GM12878 (cell line): ENCODE measurements around the gene ZNF425. TPM values are rescaled to one million over a fixed set of nuclear protein-coding genes. Genes with fewer than 3 reads are reported as not detected.

Source experiments
- ATAC-seq: fragments of 200-7000 bp; cut with Tn5 transposase; 3 replicates; pipeline ENCODE4 v1.9.1; 2020; ENCODE audit warnings: mild to moderate bottlenecking, moderate library complexity
- BruUV-seq: library from RNA; stranded (reverse); fragments of 400-500 nt; replicated peaks from 2 replicates; lab custom pipeline; 2021; lab: Mats Ljungman, UMichigan
- CTCF ChIA-PET: fragments of 300-600 bp; sonication (Branson Sonifier 250); formaldehyde crosslinking; extraction: SDS; loops from one replicate; lab custom pipeline; 2021; ENCODE audit warnings: inconsistent platforms; lab: Yijun Ruan, JAX
- POLR2A ChIA-PET: fragments of 350-600 bp; formaldehyde crosslinking; extraction: SDS; loops from one replicate; lab custom pipeline; 2021; ENCODE audit warnings: inconsistent platforms; lab: Charles Lee
- RAD21 ChIA-PET: fragments of 300-600 bp; sonication (Branson Sonifier 250); formaldehyde crosslinking; loops from one replicate; lab custom pipeline; 2023; ENCODE audit warnings: antibody characterized with exemption; ENCODE audit not compliant: unreplicated experiment; lab: Charles Lee
- SMC1A ChIA-PET: fragments of 300-600 bp; sonication (Branson Sonifier 250); formaldehyde crosslinking; loops from one replicate; lab custom pipeline; 2023; ENCODE audit not compliant: unreplicated experiment, uncharacterized antibody; lab: Charles Lee
- DNase-seq: peaks from one replicate; pipeline ENCODE4 v3.0.0-alpha.2; 2011; ENCODE audit warnings: low read depth, low spot score
- FAIRE-seq: peaks from 3 replicates; lab custom pipeline; 2011; peaks lifted over from hg19 to GRCh38; lab: Jason Lieb, UNC
- H2AFZ ChIP-seq: 2 replicates; pipeline ENCODE4 v1.6.0; 2011; ENCODE audit warnings: low read depth, low read length, control low read depth; ENCODE audit not compliant: control insufficient read depth
- H3K27ac ChIP-seq: 2 replicates; pipeline ENCODE4 v1.5.1; 2011; ENCODE audit warnings: control low read depth; ENCODE audit not compliant: control insufficient read depth, insufficient read depth
- H3K27me3 ChIP-seq, 2 experiments: replicated peaks in 1 of 2; 2 replicates each; pipeline versions ENCODE4 v1.6.0 to v1.6.1; 2011; ENCODE audit warnings: low read length in 1 of 2; ENCODE audit not compliant: control insufficient read depth in 2 of 2, insufficient read depth in 2 of 2
- H3K36me3 ChIP-seq, 2 experiments: 2 replicates each; pipeline ENCODE4 v1.5.1; 2011; ENCODE audit warnings: low read length in 1 of 2; ENCODE audit not compliant: control insufficient read depth in 2 of 2, insufficient read depth in 2 of 2
- H3K4me1 ChIP-seq: 2 replicates; pipeline ENCODE4 v1.6.1; 2011; ENCODE audit warnings: mild to moderate bottlenecking, low read length, moderate library complexity, mixed read lengths; ENCODE audit not compliant: control insufficient read depth, insufficient read depth
- H3K4me2 ChIP-seq: 2 replicates; pipeline ENCODE4 v1.6.0; 2011; ENCODE audit warnings: control low read depth; ENCODE audit not compliant: control insufficient read depth, insufficient read depth
- H3K4me3 ChIP-seq: fragments of 200-600 bp; sonication (generic); 2 replicates; pipeline ENCODE4 v1.5.1; 2016
- H3K79me2 ChIP-seq: 2 replicates; pipeline ENCODE4 v1.6.0; 2011; ENCODE audit warnings: low read length; ENCODE audit not compliant: control insufficient read depth, insufficient read depth
- H3K9ac ChIP-seq: 2 replicates; pipeline ENCODE4 v1.8.0; 2011; ENCODE audit warnings: low read length, control low read depth, mixed read lengths; ENCODE audit not compliant: control insufficient read depth, insufficient read depth
- H3K9me3 ChIP-seq: replicated peaks from 3 replicates; pipeline ENCODE4 v1.5.1; 2011; ENCODE audit warnings: mild to moderate bottlenecking, low read length; ENCODE audit not compliant: control insufficient read depth, insufficient read depth
- H4K20me1 ChIP-seq: 2 replicates; pipeline ENCODE4 v1.6.0; 2011; ENCODE audit not compliant: control insufficient read depth, insufficient read depth
- FOS ChIP-seq: IDR thresholded peaks from 3 replicates; pipeline ENCODE4 v1.6.1; 2011; ENCODE audit warnings: borderline replicate concordance; ENCODE audit not compliant: insufficient read length; ENCODE audit errors: extremely low read depth
- GABPA ChIP-seq: IDR thresholded peaks from 2 replicates; pipeline ENCODE4 v1.6.1; 2014; ENCODE audit warnings: antibody characterized with exemption, low read depth, mild to moderate bottlenecking, inconsistent platforms
- HDAC6 ChIP-seq: fragments of 200-600 bp; sonication (generic); IDR thresholded peaks from one replicate; pipeline ENCODE4 v1.8.0; 2017; ENCODE audit warnings: antibody characterized with exemption; ENCODE audit not compliant: unreplicated experiment
- IRF3 ChIP-seq: fragments of 450-650 bp; IDR thresholded peaks from 2 replicates; pipeline ENCODE4 v1.6.1; 2014; ENCODE audit warnings: mild to moderate bottlenecking
- MXI1 ChIP-seq: fragments of 150-350 bp; IDR thresholded peaks from 2 replicates; pipeline ENCODE4 v1.6.1; 2011; ENCODE audit warnings: low read depth, mild to moderate bottlenecking, inconsistent platforms, low read length, improper control_type of control experiment
- NFXL1 ChIP-seq: fragments of 450-650 bp; IDR thresholded peaks from 2 replicates; pipeline ENCODE4 v1.6.1; 2017; ENCODE audit warnings: antibody characterized with exemption, mild to moderate bottlenecking, borderline replicate concordance
- STAT1 ChIP-seq: fragments of 450-650 bp; conservative IDR thresholded peaks from 2 replicates; pipeline ENCODE4 v1.6.1; 2014; ENCODE audit warnings: antibody characterized with exemption, mild to moderate bottlenecking
- SUZ12 ChIP-seq: fragments of 200-600 bp; sonication (generic); IDR thresholded peaks from one replicate; pipeline ENCODE4 v1.6.1; 2018; ENCODE audit warnings: antibody characterized with exemption, mild to moderate bottlenecking; ENCODE audit not compliant: unreplicated experiment
- TCF12 ChIP-seq: IDR thresholded peaks from 2 replicates; pipeline ENCODE4 v1.6.1; 2011; ENCODE audit warnings: low read depth, mild to moderate bottlenecking, low read length
- ZNF207 ChIP-seq: fragments of 450-650 bp; IDR thresholded peaks from 2 replicates; pipeline ENCODE4 v1.6.1; 2014; ENCODE audit warnings: antibody characterized with exemption, mild to moderate bottlenecking, borderline replicate concordance
- ZNF217 ChIP-seq: fragments of 450-650 bp; IDR thresholded peaks from 2 replicates; pipeline ENCODE4 v1.6.1; 2017; ENCODE audit warnings: antibody characterized with exemption, mild to moderate bottlenecking
- ZNF24 ChIP-seq: fragments of 450-650 bp; IDR thresholded peaks from 2 replicates; pipeline ENCODE4 v1.6.1; 2017; ENCODE audit warnings: antibody characterized with exemption, mild to moderate bottlenecking
- WGBS: methylation state at CpG from one replicate; pipeline ENCODE4 v1.1.6; 2016; ENCODE audit warnings: low lambda C conversion rate; ENCODE audit not compliant: insufficient replicate concordance, insufficient coverage; ENCODE audit errors: missing lambda C conversion rate; 5-methylcytosine and 5-hydroxymethylcytosine counted together
- in situ Hi-C: fragments of 300-500 bp; cut with MboI; formaldehyde crosslinking; loops from 9 replicates; pipeline ENCODE4 v1.14.3; 2018; ENCODE audit warnings: mixed read lengths
- intact Hi-C: fragments of 100-400 bp; cut with micrococcal nuclease; formaldehyde crosslinking; loops from one replicate; pipeline ENCODE4 v1.14.2; 2022; ENCODE audit not compliant: unreplicated experiment
- polyA plus RNA-seq, 11 experiments: library from polyadenylated mRNA; depleted of rRNA in 4 of 11; unstranded in 6 of 11; stranded (reverse) in 5 of 11; fragments of >200 nt; fragmentation: Nextera tagmentation in 4 of 11; fragmentation: Illumina TruSeq in 1 of 11; extraction: Ambion mirVana in 4 of 11; extraction: Trizol in 1 of 11; gene quantifications; 1 replicate in 1 of 11; 2 replicates in 10 of 11; pipeline versions ENCODE4 v1.2.1 to v1.2.3, GENCODE V29; 2011 to 2016; ENCODE audit warnings: inconsistent platforms in 2 of 11, missing spikeins in 2 of 11, low read depth in 1 of 11
- total RNA-seq, 4 experiments: library from RNA; depleted of rRNA in 3 of 4; stranded (reverse); fragments of >200 nt in 3 of 4; fragmentation: Illumina TruSeq in 1 of 4; extraction: Trizol in 1 of 4; gene quantifications; 2 replicates each; pipeline versions ENCODE4 v1.2.1 to v1.2.3, GENCODE V29; 2013 to 2021
- TF ChIP-seq, protein P1 (sequence below): fragments of 450-650 bp; IDR thresholded peaks from 2 replicates; pipeline ENCODE4 v1.6.1; 2016; ENCODE audit warnings: mild to moderate bottlenecking
- TF ChIP-seq, protein P2 (sequence below): fragments of 450-650 bp; IDR thresholded peaks from 2 replicates; pipeline ENCODE4 v1.6.1; 2017; ENCODE audit warnings: mild to moderate bottlenecking, moderate library complexity

Gene ZNF425
- total and polyA plus RNA-seq, 10 of the 15 experiments (the other 5 are each of a cell fraction or from before 2014, with no cell fraction given): 0.19 to 1.8 (median 0.91) TPM

DNA sequence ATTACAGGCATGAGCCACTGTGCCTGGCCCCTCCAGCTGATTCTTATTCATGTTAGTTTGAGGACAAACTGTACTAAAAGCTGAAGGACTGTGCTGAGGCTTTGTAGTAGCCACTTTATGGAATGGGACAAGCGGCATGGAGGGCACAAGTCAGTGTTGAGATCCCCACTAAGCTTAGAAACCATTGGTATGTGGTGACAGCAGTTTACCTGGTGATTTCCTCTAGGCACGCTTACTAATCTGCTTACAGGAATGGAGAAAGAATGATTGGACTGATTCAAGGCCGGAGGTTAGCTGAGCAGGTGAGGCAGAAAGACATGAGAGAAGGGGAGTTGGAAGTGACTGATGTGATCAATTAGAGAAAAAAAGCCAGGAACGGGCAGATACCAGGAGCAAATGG lies 24.9 kb upstream of the ZNF425 start:
- SMC1A ChIA-PET: interaction anchor here (1.1 kb wide), 1 partner anchor 16 kb away, joined by 4 read pairs; no protein-coding TSS in a partner anchor
- POLR2A ChIA-PET: interaction anchor here (0.9 kb wide), 1 partner anchor 13 kb away, joined by 4 read pairs; no protein-coding TSS in a partner anchor
- H3K9me3 ChIP-seq: no peaks in the 10 kb centered on the region
- RAD21 ChIA-PET: no interaction called here
- H3K79me2 ChIP-seq: peaks cover 45% of the 10 kb centered on the region
- no peak overlapping the region for H2AFZ ChIP-seq
- H3K27ac ChIP-seq: no peak overlapping the region
- intact Hi-C loops: no loop called here
- FAIRE-seq (no peak), ATAC-seq (no peak), DNase-seq (no peak)
- no peaks in the 10 kb centered on the region for H3K4me1 ChIP-seq
- CTCF ChIA-PET: interaction anchor here (1.1 to 1.4 kb wide), 3 partner anchors 23 to 134 kb away, joined by 3 to 5 read pairs (median 3); no protein-coding TSS in a partner anchor
- no peaks in the 10 kb centered on the region; a peak in 2 of 4 replicates for H3K36me3 ChIP-seq
- in situ Hi-C loops: no loop called here
- WGBS: 50% methylated on average over 4 of the region's 4 CpGs
- TF ChIP-seq, protein P1, sequence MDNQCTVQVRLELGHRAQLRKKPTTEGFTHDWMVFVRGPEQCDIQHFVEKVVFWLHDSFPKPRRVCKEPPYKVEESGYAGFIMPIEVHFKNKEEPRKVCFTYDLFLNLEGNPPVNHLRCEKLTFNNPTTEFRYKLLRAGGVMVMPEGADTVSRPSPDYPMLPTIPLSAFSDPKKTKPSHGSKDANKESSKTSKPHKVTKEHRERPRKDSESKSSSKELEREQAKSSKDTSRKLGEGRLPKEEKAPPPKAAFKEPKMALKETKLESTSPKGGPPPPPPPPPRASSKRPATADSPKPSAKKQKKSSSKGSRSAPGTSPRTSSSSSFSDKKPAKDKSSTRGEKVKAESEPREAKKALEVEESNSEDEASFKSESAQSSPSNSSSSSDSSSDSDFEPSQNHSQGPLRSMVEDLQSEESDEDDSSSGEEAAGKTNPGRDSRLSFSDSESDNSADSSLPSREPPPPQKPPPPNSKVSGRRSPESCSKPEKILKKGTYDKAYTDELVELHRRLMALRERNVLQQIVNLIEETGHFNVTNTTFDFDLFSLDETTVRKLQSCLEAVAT: no peak
- TF ChIP-seq ZNF207 (no peak), IRF3 (no peak), FOS (no peak), NFXL1 (no peak), ZNF24 (no peak), MXI1 (no peak), HDAC6 (no peak), SUZ12 (no peak), ZNF217 (no peak), STAT1 (no peak), TCF12 (no peak), GABPA (no peak)
- TF ChIP-seq, protein P2, sequence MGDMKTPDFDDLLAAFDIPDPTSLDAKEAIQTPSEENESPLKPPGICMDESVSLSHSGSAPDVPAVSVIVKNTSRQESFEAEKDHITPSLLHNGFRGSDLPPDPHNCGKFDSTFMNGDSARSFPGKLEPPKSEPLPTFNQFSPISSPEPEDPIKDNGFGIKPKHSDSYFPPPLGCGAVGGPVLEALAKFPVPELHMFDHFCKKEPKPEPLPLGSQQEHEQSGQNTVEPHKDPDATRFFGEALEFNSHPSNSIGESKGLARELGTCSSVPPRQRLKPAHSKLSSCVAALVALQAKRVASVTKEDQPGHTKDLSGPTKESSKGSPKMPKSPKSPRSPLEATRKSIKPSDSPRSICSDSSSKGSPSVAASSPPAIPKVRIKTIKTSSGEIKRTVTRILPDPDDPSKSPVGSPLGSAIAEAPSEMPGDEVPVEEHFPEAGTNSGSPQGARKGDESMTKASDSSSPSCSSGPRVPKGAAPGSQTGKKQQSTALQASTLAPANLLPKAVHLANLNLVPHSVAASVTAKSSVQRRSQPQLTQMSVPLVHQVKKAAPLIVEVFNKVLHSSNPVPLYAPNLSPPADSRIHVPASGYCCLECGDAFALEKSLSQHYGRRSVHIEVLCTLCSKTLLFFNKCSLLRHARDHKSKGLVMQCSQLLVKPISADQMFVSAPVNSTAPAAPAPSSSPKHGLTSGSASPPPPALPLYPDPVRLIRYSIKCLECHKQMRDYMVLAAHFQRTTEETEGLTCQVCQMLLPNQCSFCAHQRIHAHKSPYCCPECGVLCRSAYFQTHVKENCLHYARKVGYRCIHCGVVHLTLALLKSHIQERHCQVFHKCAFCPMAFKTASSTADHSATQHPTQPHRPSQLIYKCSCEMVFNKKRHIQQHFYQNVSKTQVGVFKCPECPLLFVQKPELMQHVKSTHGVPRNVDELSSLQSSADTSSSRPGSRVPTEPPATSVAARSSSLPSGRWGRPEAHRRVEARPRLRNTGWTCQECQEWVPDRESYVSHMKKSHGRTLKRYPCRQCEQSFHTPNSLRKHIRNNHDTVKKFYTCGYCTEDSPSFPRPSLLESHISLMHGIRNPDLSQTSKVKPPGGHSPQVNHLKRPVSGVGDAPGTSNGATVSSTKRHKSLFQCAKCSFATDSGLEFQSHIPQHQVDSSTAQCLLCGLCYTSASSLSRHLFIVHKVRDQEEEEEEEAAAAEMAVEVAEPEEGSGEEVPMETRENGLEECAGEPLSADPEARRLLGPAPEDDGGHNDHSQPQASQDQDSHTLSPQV: no peak
- H3K27me3 ChIP-seq: no peaks in the 10 kb centered on the region
- BruUV-seq: TSS peak; percentile 42
- H3K4me3 ChIP-seq: no peak overlapping the region
- H3K4me2 ChIP-seq: no peak overlapping the region
- no peaks in the 10 kb centered on the region for H4K20me1 ChIP-seq
- no peak overlapping the region for H3K9ac ChIP-seq
